ENCODE data around the gene CLEC16A.
"Not testable (repeated sequence)": the region's sequence is repeated elsewhere in the genome, so short reads cannot be mapped to it uniquely, and the experiment has no call there.

CLEC16A gene

GRCh38 chr16:11205754-11206581 is 261.6 kb downstream of the CLEC16A start:
- no peak for DNase-seq (ENCODE audit: low spot score)

- no peak for DNase-seq (ENCODE audit: low spot score)
These were observed 263.3 kb downstream of the CLEC16A start for GRCh38 chr16:11207646-11208045.

- no peak for DNase-seq (ENCODE audit: low spot score)
These were observed 264.7 kb downstream of the CLEC16A start for GRCh38 chr16:11208916-11209665.

- DNase-seq (ENCODE audit: low spot score): no peak
These were observed 265.9 kb downstream of the CLEC16A start for GRCh38 chr16:11210260-11210659.

- DNase-seq (ENCODE audit: low spot score): no peak
These were observed 267.0 kb downstream of the CLEC16A start for GRCh38 chr16:11211061-11211976.

- no peak for DNase-seq (ENCODE audit: low spot score)
These were observed 267.8 kb downstream of the CLEC16A start for GRCh38 chr16:11211977-11212797.

- DNase-seq (ENCODE audit: low spot score): no peak
These were observed 268.4 kb downstream of the CLEC16A start for GRCh38 chr16:11212798-11213196.

GRCh38 chr16:11213373-11213772 is 269.0 kb downstream of the CLEC16A start:
- no peak for DNase-seq (ENCODE audit: low spot score)

GRCh38 chr16:11213799-11214198 is 269.4 kb downstream of the CLEC16A start:
- DNase-seq (ENCODE audit: low spot score): no peak

- DNase-seq (ENCODE audit: low spot score): no peak
These were observed 271.7 kb downstream of the CLEC16A start for GRCh38 chr16:11215935-11216556.

GRCh38 chr16:11217651-11218603 is 273.6 kb downstream of the CLEC16A start:
- DNase-seq (ENCODE audit: low spot score): no peak

GRCh38 chr16:11218604-11218962 is 274.2 kb downstream of the CLEC16A start:
- no peak for DNase-seq (ENCODE audit: low spot score)

GRCh38 chr16:11219178-11219577 is 274.8 kb downstream of the CLEC16A start:
- DNase-seq (ENCODE audit: low spot score): no peak

GRCh38 chr16:11220507-11220906 is 276.1 kb downstream of the CLEC16A start:
- not testable (repeated sequence) for DNase-seq (ENCODE audit: low spot score)

- no peak for DNase-seq (ENCODE audit: low spot score)
These were observed 279.9 kb downstream of the CLEC16A start for GRCh38 chr16:11224096-11224893.

GRCh38 chr16:11224894-11225676 is 280.7 kb downstream of the CLEC16A start:
- no peak for DNase-seq (ENCODE audit: low spot score)

- no peak for DNase-seq (ENCODE audit: low spot score)
These were observed 281.5 kb downstream of the CLEC16A start for GRCh38 chr16:11225677-11226549.
